NCI-H128 (cell line): ENCODE measurements around the gene KNOP1.

ENCODE experiments used
- DNase-seq: peaks from one replicate; lab custom pipeline; 2025; ENCODE audit not compliant: unreplicated experiment; lab: John Stamatoyannopoulos, UW

KNOP1 gene

DNA sequence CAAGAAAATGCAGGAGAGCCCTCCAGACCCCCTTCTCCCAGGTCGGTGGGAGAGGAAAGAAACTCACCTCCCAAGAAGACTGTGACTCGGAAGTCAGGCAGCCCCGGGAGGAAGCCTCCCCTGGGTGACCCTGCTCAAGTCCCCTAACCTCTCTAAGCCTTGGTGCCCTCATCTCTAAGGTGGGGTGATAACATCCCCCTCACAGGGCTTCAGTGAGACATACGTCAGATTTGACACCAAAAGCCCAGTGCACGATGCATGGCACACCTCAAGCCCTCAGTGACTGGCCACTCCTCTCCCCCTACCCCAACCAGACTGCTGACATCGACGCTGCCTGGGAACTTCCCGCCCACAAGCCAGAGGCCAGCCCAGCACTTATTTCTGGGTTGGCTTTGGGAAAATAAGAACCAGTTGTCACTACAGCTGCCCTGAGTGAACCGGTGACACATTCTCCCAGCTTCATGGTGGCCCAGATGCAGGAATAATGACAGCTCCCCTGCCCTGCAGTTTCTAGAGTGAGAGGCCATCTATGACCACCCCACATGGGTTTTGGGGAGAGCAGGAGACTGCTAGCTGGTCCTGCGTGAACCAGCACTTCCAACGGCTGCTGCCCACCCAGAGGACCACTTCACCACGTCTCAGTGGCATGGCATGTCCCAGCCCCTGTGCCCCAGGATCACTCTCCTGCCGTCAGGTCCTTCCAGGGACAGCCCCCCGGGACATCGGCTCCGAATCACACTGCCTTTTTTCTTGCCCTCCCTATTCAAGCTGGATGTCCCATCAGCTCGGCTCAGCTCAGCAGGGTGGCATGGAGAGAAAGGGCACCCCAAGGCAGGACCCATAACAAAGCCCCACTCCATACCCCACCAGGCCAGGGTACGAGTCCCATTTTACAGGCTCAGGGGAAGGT, 9.5 kb downstream of the KNOP1 start:
- no peak for DNase-seq

DNA sequence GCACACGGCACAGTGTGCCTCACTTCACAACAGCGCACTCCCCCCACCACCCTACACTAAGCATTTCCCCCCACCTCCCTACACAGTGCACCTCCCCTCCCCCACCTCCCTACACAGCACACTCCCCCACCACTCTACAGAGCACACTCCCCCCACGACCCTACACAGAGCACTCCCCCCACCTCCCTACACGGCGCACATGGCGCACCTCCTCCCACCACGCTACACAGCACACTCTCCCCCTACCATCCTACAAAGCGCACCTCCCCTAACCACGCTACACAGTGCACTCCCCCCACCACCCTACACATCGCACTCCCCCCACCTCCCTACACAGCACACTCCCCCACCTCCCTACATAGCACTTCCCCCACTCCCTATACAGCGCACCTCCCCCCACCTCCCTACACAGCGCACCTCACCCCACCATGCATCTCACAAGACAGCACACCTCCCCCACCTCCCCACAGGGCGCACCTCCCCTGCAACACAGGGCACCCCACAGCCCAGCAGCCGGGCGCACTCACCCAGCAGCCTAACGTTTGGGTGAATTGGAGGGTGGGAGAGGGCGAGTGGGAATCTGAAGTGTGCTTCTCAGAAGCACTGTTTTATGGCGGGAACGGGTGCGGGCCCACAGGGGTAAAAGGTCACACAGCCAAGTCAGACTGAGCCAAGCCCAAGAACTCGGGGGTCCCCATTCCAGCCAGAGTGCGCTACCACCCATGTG, 10.3 kb downstream of the KNOP1 start:
- no peak for DNase-seq

DNA sequence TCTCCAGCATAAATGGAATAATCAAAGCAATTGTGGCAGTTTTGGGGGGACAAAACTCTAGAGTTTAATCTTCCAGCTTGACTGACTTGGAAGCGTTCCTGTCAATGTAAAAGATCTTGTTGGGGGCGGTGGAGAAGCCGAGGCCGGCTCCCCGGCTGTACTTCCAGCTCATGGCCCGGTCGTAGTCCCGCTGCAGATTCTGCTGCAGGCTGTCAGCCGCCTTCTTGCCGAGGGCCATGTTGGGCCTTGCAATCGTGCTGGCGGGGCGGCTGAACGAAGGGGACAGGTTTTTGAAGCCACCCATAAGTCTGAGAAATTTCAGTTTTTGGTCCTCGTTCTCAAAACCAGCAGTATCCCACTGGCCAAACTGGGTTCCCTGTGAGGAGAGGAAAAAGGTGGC, 11.2 kb downstream of the KNOP1 start:
- no peak for DNase-seq

DNA sequence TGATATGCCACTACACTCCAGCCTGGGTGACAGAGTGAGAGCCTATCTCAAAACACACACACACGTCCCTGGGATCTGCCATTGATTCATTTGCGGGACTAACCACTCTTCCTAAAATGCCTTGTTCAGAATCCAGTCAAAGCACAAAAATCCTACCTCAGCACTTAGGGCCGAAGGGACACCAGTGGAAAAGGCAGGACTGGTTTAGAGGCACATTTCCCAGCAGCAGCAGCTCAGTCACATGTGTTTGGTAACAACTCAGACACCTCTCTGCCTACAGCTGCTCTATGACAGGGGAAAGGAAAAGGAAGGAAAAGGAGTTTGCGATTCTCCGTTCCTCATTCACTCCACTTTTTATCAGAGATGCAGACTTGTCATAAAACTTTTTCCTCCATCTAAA, 12.2 kb downstream of the KNOP1 start:
- no peak for DNase-seq

DNA sequence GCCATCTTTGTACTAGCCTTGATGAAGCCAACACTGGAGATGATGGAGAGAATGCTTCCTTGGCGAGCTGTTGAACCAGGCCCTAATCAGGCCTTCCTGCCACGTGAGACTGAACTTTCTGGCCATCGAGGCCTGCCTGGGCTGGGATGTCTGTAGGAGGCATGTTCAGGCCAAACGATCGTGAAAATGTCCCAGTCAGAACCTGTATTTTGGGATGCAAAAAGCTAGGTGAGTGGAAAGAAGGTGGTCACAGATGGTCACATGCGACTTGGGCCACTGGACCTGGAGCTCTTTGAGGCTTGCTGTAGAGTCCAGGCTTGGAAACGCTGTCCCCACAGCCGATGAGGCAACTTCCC, 12.9 kb downstream of the KNOP1 start:
- no peak for DNase-seq

DNA sequence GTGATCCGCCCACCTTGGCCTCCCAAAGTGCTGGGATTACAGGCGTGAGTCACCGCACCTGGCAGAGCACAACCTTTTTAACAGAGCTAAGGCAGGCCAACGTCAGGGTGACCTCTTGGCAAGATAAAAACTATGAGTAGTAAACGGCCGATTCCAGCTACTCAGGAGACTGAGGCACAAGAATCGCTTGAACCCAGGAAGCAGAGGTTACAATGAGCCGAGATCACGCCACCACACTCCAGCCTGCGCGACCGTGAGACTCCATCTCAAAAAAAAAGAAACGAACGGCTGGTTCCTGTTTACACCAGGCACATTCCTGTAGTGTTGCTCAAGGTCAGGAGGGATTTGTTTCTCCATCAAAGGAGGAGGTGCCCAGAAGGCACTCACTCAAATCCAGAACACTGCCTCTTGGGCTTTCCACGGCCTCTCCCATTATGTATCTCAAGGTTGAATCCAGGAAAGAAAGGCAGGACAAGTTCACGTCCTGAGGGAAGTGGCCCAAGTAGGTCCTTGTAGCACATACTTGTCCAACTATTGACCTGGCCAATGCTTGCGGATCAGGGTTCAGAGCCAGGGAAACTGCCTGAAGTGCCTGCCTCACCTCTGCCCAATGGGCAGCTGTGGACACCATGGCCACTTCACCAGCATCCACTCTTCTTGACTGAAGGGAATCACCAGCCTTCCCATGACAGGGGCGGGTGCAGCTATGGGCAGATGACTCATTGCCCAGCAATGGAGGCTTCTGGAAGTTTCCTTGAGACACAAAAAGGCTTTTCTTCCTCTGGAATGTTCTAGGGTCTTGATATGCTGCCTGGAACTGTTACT, 13.5 kb downstream of the KNOP1 start:
- no peak for DNase-seq

DNA sequence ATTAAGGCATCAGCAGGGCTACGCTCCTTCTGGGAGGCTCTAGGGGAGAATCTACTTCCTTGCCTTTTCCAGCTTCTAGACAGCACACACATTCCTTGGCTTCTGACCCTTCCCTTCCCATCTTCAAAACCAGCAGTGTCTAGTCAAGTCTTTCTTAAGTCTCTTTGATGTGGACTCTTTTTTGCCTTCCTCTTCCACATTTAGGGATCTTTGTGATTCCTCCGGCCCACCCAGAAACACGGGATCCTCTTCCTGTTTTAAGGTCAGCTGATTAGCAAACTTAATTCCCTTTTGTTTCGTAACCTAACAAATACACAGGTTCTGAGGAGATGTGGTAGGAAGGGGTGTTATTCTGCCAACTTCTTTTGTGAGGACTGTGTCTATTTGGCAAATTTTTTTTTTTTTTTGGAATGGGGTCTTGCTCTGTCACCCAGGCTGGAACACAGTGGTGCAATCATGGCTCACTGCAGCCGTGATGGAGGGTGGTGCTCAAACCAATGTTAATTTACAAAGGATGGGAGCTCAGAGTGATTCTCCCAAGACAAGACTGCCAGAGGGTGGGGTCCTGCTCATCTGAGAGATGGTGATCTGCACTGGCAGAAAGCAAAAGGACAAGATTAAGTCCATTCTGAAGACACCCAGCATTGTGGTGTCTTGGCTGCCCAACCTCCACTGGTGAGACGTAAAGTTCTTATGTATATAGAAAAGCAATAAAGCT, 14.7 kb downstream of the KNOP1 start:
- DNase-seq, result no peak

DNA sequence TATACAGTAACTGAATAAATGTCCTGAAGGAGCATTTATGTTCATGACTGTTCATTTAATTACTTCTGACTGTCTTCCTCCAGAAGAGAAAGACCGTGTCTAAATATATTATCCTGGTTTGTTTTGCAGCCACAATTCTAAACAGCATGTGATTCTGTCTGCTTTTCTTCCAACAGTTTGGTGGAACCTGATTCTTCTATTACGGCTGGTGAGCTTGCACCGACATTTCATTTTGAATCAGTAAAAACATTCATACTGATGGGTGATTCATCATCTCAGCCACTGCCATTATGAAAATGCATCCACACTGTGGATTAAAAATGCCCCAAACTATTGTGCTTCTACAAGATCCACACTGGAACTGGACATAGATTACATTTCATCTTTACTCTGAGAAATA, 16.9 kb downstream of the KNOP1 start:
- DNase-seq, result no peak

DNA sequence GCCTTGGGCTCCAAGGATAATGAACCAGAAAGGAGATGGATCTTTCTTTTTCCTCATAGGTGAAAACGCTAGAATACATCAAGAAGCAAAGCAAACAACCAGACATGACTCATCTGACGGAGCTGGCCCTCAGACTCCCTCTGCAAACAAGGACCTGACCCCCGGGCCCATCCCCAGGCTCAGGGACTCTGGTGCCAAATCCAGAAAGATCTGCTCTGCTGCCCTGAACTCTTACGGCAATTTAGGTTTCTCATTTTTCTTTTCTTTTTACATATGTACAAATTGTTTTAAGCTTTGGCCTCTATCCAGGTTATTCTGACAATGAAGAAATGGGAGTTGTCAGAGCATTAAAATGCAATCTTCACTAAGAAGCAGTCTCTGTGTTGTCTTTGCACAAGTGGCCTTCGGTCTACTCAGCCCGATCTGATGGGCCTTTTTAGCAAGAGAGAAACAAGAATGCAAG, 17.7 kb downstream of the KNOP1 start:
- no peak for DNase-seq

DNA sequence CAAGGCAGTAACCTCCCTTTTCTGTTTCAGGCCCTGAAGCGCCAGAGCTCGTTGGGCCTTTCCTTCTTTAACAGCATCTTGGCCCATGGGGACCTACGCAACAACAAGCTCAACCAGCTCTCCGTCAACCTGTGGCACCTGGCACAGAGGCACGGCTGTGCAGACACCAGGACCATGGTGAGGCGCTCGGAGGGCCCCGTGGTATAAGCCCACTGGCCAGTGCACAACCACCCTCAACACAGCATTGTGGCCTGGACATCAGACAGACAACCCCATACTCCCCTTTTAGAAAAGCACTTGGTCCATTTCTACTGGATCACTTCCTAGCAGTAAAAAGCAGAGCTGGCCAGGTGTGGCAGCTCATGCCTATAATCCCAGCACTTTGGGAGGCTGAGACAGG, 18.6 kb downstream of the KNOP1 start:
- no peak for DNase-seq

DNA sequence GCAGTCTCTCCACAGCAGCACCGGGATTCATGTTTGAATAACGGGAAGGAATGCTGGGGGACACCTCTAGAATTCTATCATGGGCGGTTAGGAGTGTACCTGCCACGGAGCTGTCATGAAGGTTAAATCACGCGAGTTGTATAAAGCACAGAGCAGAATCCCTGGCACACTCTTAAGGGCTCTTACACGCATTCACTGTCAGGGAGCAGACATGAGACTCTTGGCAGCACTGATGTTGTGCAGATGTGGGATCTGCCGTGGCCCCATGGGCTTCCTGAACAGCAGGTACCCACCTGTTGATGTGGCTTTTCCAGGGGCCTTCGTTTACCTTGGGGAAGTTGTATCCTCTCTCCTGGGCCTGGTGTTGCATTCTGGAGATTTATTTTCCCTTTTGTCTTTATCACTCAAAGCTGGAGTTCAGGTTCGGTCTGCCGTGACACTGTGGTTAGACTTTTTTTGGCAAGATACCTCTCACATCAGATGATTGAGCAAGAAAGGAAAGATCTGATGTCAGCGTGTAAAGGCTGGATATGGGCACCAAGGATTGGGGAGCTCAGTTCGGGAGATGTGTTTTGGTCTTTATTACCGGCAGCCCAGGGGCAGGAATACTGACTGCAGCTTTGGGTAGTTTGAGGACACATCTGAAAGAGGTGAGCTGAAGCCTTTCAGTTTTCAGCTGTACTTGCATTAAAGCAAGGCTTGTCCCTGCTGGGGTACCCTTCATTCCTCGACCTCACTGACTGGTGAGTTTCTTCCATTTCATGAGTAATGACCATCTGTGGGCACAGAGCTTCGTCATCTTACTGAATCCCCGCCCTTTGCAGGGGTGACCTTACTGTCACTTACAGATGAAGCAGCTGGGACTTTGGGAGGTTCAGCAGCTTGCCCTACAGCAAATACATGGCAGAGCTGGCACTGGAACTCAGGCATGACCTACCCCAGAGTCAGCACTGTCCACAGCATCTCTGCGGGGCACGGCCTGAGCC, 19.3 kb downstream of the KNOP1 start:
- DNase-seq, result no peak

DNA sequence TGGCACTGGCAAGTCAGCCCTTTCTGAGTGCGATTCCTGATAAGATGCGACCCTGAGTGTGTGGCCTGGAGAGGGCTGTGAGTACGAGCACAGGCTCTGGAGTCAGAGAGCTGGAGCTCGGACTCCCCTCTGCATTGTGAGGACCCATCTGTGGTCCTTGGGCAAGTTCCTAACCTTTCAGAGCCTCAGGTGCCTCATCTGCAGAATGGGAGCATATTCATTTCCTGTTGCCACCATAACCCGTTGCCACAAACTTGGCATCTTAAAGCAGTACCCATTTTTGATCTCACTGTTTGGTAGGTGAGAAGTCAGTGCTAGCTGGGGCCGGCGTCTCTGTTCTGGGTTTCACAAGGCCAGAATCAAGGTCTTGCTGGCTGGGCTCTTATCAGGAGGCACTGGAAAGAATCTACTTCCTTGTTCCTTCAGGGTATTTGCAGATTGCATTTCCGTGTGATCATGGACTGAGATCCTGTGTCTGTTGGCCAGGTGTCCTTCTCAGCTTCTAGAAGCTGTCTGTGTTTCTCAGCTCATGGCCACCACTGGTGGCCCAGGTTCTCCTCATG, 20.2 kb downstream of the KNOP1 start:
- DNase-seq, result no peak

DNA sequence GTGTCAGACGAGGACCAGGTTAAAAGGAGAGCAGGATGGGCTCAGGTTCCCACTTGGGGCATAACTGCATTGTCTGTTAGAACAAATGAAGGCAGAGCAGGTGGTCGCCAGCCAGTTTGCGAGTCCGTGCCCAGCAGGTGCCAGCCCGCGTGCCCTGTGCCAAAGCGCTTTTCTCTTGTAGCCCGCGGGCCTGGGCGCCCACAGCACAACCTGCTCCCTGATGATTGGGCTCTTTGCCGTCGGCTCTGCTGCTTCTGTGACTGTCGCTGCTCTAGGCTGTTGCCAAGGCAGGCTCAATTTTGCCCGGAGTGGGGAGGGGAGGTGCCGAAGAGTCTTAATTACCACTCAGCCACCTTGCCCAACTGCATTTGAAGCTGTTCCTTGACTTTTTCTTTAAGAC, 21.1 kb downstream of the KNOP1 start:
- peak; percentile 15 for DNase-seq

DNA sequence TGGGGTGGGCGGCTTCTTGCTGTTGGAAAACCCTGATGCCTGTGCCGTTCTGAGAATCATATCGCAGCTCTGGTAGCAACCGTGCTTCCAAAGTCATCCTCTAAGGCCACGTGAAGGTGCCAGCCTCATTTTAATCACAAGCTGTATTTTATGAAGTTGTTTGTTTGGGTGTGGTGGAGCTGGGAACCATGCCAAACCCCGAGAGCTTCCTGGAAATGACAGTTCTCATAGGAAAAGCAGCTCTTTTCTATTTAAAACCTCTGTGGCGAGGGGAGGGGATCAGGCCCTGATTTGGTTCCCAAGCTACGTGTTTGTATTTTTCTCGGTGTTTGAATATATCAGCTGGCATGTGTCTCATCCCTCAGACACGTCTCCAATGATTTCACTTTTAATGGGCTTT, 21.7 kb downstream of the KNOP1 start:
- peak; percentile 30 for DNase-seq

DNA sequence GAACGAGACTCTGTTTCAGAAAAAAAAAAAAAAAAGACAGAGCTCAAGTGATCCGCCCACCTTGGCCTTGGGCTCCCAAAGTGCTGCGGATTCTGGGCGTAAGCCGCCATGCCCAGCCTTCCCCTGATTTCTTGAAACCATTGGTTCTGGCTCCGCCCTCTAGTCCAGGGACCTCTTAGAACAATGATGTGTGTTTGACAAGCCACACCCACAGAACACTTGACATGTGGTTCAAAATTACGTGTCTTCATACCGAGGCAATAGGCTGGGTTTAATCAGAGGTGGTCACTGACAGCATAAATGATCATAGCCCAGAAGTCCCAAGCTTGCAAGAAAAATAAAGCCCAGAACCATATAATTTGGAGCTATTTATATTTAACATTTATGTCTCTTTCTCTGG, 23.0 kb downstream of the KNOP1 start:
- no peak for DNase-seq

DNA sequence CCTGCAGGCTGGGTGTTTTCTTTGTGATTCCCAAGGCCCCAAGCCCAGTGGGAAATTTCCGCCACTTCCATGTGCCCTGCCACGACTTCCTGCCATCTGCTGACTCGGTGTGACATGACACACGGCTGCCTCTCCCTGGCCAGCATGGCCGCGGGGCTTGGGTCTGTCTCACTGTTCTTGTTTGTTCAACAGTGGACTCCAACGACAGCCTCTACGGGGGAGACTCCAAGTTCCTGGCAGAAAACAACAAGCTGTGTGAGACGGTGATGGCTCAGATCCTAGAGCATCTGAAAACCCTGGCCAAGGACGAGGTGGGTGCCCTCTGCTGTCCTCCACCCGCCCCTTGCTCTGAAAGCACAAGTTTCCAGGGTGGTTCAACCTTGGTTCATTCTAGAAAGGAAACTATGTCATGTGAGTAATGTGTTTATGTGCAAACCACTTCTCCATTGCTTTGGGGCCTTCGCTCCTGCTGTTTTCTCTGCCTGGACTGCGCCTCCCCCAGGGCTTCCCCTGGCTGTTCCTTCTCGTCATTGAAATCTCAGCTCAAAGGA, 26.8 kb downstream of the KNOP1 start:
- no peak for DNase-seq

DNA sequence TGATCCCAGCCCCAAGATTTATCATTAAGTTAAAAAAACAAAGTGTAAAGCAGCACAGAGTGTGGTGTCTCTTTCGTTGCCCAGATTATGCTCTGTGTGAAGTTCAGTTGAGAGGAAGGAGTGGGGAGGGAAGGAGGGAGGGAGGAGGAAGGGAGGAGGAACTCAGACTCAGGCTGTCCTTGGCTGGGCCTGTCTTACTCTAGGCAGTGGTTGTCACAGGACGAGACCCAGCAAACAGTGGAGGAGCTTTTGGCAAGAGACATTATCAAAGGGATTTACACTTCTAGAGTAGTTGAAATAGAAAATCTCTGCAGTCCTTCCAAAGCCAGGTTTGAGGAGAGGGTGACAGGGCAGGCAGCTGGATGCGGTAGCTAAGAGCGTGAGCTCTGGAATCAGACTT, 27.8 kb downstream of the KNOP1 start:
- no peak for DNase-seq

DNA sequence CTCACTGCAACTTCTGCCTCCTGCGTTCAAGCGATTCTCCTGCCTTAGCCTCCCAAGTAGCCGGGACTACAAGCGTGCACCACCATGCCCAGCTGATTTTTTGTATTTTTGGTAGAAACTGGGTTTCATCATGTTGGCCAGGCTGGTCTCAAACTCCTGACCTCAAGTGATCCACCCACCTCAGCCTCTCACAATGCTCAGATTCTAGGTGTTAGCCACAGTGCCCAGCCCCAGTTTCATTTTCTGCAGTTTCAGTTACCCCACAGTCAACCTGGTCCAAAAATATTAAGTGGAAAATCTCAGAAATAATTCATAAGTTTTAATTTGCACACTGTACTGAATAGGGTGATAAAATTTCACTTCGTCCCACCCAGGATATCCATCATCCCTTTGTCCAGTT, 28.7 kb downstream of the KNOP1 start:
- no peak for DNase-seq

DNA sequence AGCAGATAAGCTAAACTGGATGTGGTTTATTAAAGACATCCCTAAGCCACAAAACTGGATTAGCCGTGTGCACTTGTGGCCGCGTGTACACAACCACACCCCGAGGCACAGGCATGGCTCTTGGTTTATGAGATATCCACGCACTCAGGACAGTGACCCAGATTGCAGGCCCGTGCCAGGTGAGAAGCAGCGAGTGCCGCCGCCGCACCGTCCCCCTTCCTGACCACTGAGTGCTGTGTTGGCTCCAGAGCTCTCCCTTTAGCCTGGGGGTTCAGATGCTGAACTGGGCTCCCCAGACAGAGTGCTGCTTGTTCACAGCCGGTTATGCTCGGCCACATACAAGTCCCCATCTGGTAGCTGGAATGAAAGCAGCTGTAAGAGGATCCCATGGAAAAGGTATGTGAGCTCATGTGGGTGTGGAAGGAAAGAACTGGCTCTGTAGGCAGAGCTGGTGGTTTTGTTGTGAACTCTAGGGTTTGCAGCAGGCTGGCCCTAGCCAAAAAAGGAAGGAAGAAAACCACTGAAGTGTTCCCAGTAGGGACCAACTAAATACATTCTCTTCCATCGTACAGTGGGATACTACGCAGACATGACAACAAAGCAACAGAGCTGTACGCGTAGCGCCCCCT, 29.5 kb downstream of the KNOP1 start:
- no peak for DNase-seq
